HepG2 (cell line): ENCODE data around the gene RITA1. TPM values are rescaled to one million over a fixed set of nuclear protein-coding genes. Genes with fewer than 3 reads are reported as not detected.

Experiments
- HMGA1 ChIP-seq: sonication (generic); formaldehyde crosslinking; conservative IDR thresholded peaks from 2 replicates; pipeline ENCODE4 v1.4.0; 2020; ENCODE audit warnings: missing genetic modification reagents
- MEIS1 ChIP-seq: sonication (generic); formaldehyde crosslinking; IDR thresholded peaks from 2 replicates; pipeline ENCODE4 v1.9.0; 2021; ENCODE audit warnings: mild to moderate bottlenecking, missing genetic modification reagents, moderate library complexity, borderline replicate concordance
- MYNN ChIP-seq: sonication (generic); formaldehyde crosslinking; IDR thresholded peaks from 2 replicates; pipeline ENCODE4 v1.4.0; 2020; ENCODE audit warnings: mild to moderate bottlenecking, low read depth, missing genetic modification reagents
- SP5 ChIP-seq: IDR thresholded peaks from 2 replicates; pipeline ENCODE4 v1.6.1; 2016; ENCODE audit warnings: low read depth, borderline replicate concordance
- STAG1 ChIP-seq: sonication (generic); formaldehyde crosslinking; IDR thresholded peaks from 2 replicates; pipeline ENCODE4 v1.4.0; 2020; ENCODE audit warnings: missing genetic modification reagents
- ZFY ChIP-seq: sonication (generic); formaldehyde crosslinking; IDR thresholded peaks from 2 replicates; pipeline ENCODE4 v1.4.0; 2020; ENCODE audit warnings: missing genetic modification reagents
- ZMYM4 ChIP-seq: sonication (generic); formaldehyde crosslinking; IDR thresholded peaks from 2 replicates; pipeline ENCODE4 v1.8.1; 2023; ENCODE audit warnings: mild to moderate bottlenecking, missing genetic modification reagents
- ZNF317 ChIP-seq: sonication (generic); formaldehyde crosslinking; IDR thresholded peaks from 2 replicates; pipeline ENCODE4 v1.5.0; 2020; ENCODE audit warnings: mild to moderate bottlenecking, missing genetic modification reagents
- ZNF615 ChIP-seq: sonication (generic); formaldehyde crosslinking; IDR thresholded peaks from 2 replicates; pipeline ENCODE4 v1.5.0; 2020; ENCODE audit warnings: mild to moderate bottlenecking, missing genetic modification reagents, borderline replicate concordance
- polyA plus RNA-seq, 8 experiments: library from polyadenylated mRNA; depleted of rRNA in 3 of 8; stranded (reverse) in 7 of 8; unstranded in 1 of 8; fragments of >200 nt; fragmentation: Illumina TruSeq in 4 of 8; extraction: Trizol in 4 of 8; gene quantifications; 2 replicates each; pipeline versions ENCODE4 v1.2.1 to v1.2.3, GENCODE V29; 2011 to 2016; ENCODE audit warnings: low read depth in 4 of 8, missing spikeins in 1 of 8, mixed read lengths in 1 of 8; ENCODE audit not compliant: insufficient read depth in 1 of 8
- total RNA-seq, 5 experiments: library from RNA; depleted of rRNA; stranded (reverse); fragments of >200 nt; fragmentation: Illumina TruSeq; extraction: Trizol; gene quantifications; 2 replicates each; pipeline ENCODE4 v1.2.3, GENCODE V29; 2016; ENCODE audit warnings: low read depth in 1 of 5
- TF ChIP-seq, protein P1 (sequence below): sonication (generic); formaldehyde crosslinking; IDR thresholded peaks from 2 replicates; pipeline ENCODE4 v1.5.0; 2020; ENCODE audit warnings: mild to moderate bottlenecking, missing genetic modification reagents
- TF ChIP-seq, protein P2 (sequence below): sonication (generic); formaldehyde crosslinking; IDR thresholded peaks from 2 replicates; pipeline ENCODE4 v1.5.0; 2020; ENCODE audit warnings: mild to moderate bottlenecking, missing genetic modification reagents, borderline replicate concordance
- TF ChIP-seq, protein P3 (sequence below): sonication (generic); formaldehyde crosslinking; IDR thresholded peaks from 2 replicates; pipeline ENCODE4 v1.8.1; 2023; ENCODE audit warnings: mild to moderate bottlenecking, moderate library complexity, missing genetic modification reagents
- TF ChIP-seq, protein P4 (sequence below): IDR thresholded peaks from 2 replicates; pipeline ENCODE4 v1.4.0; 2020; ENCODE audit warnings: mild to moderate bottlenecking, missing genetic modification reagents

RITA1 gene
- total and polyA plus RNA-seq, 2 of the 13 experiments (the other 11 are each of a cell fraction or from before 2014, with no cell fraction given), result 12.4 to 28.9 TPM

DNA sequence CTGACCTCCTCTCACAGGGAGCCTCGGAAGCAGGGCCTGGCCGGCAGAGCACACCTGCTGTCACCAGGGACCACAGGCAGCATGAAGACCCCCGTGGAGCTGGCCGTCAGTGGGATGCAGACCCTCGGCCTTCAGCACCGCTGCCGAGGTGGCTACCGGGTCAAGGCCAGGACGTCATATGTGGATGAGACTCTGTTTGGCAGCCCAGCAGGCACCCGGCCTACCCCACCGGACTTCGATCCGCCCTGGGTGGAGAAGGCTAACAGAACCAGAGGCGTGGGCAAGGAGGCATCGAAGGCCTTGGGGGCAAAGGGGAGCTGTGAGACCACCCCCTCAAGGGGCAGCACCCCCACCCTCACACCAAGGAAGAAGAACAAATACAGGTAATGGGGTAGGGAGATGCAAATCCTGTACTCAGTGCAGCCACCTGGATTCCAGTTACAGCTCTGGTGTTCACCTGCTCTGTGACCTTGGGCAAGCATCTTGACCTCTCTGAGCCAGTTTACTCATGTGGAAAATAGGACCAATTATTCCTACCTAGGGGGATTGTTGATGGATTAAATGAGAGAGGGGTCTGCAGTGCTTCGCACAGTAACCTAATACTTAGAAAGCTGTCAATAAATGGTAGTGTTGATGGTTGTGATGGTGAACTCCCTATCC is 1.3 kb downstream of the RITA1 start (continued):
- TF ChIP-seq ZNF615 (CRISPR knock-in tag), result no peak
- no peak for TF ChIP-seq SP5 (CRISPR knock-in tag)
- TF ChIP-seq ZFY (CRISPR knock-in tag), result 0 out of 2 replicates have a peak, but pooled peaks have one; percentile 49
- TF ChIP-seq, protein P1, sequence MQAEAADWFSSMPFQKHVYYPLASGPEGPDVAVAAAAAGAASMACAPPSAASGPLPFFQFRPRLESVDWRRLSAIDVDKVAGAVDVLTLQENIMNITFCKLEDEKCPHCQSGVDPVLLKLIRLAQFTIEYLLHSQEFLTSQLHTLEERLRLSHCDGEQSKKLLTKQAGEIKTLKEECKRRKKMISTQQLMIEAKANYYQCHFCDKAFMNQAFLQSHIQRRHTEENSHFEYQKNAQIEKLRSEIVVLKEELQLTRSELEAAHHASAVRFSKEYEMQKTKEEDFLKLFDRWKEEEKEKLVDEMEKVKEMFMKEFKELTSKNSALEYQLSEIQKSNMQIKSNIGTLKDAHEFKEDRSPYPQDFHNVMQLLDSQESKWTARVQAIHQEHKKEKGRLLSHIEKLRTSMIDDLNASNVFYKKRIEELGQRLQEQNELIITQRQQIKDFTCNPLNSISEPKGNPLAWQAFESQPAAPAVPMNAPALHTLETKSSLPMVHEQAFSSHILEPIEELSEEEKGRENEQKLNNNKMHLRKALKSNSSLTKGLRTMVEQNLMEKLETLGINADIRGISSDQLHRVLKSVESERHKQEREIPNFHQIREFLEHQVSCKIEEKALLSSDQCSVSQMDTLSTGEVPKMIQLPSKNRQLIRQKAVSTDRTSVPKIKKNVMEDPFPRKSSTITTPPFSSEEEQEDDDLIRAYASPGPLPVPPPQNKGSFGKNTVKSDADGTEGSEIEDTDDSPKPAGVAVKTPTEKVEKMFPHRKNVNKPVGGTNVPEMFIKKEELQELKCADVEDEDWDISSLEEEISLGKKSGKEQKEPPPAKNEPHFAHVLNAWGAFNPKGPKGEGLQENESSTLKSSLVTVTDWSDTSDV, result no peak
- TF ChIP-seq MEIS1, result no peak
- TF ChIP-seq HMGA1 (CRISPR knock-in tag), result no peak
- TF ChIP-seq, protein P2, sequence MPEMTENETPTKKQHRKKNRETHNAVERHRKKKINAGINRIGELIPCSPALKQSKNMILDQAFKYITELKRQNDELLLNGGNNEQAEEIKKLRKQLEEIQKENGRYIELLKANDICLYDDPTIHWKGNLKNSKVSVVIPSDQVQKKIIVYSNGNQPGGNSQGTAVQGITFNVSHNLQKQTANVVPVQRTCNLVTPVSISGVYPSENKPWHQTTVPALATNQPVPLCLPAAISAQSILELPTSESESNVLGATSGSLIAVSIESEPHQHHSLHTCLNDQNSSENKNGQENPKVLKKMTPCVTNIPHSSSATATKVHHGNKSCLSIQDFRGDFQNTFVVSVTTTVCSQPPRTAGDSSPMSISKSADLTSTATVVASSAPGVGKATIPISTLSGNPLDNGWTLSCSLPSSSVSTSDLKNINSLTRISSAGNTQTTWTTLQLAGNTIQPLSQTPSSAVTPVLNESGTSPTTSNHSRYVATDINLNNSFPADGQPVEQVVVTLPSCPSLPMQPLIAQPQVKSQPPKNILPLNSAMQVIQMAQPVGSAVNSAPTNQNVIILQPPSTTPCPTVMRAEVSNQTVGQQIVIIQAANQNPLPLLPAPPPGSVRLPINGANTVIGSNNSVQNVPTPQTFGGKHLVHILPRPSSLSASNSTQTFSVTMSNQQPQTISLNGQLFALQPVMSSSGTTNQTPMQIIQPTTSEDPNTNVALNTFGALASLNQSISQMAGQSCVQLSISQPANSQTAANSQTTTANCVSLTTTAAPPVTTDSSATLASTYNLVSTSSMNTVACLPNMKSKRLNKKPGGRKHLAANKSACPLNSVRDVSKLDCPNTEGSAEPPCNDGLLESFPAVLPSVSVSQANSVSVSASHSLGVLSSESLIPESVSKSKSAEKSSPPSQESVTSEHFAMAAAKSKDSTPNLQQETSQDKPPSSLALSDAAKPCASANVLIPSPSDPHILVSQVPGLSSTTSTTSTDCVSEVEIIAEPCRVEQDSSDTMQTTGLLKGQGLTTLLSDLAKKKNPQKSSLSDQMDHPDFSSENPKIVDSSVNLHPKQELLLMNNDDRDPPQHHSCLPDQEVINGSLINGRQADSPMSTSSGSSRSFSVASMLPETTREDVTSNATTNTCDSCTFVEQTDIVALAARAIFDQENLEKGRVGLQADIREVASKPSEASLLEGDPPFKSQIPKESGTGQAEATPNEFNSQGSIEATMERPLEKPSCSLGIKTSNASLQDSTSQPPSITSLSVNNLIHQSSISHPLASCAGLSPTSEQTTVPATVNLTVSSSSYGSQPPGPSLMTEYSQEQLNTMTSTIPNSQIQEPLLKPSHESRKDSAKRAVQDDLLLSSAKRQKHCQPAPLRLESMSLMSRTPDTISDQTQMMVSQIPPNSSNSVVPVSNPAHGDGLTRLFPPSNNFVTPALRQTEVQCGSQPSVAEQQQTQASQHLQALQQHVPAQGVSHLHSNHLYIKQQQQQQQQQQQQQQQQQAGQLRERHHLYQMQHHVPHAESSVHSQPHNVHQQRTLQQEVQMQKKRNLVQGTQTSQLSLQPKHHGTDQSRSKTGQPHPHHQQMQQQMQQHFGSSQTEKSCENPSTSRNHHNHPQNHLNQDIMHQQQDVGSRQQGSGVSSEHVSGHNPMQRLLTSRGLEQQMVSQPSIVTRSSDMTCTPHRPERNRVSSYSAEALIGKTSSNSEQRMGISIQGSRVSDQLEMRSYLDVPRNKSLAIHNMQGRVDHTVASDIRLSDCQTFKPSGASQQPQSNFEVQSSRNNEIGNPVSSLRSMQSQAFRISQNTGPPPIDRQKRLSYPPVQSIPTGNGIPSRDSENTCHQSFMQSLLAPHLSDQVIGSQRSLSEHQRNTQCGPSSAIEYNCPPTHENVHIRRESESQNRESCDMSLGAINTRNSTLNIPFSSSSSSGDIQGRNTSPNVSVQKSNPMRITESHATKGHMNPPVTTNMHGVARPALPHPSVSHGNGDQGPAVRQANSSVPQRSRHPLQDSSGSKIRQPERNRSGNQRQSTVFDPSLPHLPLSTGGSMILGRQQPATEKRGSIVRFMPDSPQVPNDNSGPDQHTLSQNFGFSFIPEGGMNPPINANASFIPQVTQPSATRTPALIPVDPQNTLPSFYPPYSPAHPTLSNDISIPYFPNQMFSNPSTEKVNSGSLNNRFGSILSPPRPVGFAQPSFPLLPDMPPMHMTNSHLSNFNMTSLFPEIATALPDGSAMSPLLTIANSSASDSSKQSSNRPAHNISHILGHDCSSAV (CRISPR knock-in tag), result no peak
- TF ChIP-seq STAG1 (CRISPR knock-in tag), result no peak
- TF ChIP-seq MYNN, result no peak
- TF ChIP-seq, protein P3, sequence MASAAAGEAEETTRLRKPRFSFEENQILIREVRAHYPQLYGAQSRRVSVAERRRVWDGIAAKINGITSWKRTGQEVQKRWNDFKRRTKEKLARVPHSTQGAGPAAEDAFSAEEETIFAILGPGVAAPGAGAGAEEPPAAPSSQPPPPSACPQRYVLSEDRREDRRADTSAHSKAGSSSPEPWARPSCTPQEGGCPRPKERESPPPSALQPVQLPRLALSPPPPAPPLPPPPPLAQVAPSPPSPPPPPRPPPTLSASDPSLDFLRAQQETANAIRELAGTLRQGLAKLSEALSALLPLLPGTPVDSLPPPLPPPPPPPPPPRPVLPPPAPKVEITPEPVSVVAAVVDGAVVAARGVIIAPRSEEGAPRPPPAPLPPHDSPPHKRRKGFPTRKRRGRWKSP, result no peak
- TF ChIP-seq, protein P4, sequence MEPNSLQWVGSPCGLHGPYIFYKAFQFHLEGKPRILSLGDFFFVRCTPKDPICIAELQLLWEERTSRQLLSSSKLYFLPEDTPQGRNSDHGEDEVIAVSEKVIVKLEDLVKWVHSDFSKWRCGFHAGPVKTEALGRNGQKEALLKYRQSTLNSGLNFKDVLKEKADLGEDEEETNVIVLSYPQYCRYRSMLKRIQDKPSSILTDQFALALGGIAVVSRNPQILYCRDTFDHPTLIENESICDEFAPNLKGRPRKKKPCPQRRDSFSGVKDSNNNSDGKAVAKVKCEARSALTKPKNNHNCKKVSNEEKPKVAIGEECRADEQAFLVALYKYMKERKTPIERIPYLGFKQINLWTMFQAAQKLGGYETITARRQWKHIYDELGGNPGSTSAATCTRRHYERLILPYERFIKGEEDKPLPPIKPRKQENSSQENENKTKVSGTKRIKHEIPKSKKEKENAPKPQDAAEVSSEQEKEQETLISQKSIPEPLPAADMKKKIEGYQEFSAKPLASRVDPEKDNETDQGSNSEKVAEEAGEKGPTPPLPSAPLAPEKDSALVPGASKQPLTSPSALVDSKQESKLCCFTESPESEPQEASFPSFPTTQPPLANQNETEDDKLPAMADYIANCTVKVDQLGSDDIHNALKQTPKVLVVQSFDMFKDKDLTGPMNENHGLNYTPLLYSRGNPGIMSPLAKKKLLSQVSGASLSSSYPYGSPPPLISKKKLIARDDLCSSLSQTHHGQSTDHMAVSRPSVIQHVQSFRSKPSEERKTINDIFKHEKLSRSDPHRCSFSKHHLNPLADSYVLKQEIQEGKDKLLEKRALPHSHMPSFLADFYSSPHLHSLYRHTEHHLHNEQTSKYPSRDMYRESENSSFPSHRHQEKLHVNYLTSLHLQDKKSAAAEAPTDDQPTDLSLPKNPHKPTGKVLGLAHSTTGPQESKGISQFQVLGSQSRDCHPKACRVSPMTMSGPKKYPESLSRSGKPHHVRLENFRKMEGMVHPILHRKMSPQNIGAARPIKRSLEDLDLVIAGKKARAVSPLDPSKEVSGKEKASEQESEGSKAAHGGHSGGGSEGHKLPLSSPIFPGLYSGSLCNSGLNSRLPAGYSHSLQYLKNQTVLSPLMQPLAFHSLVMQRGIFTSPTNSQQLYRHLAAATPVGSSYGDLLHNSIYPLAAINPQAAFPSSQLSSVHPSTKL (CRISPR knock-in tag), result 0 out of 2 replicates have a peak, but pooled peaks have one; percentile 22
- TF ChIP-seq ZMYM4, result no peak
- TF ChIP-seq ZNF317 (CRISPR knock-in tag), result no peak
